Nephron (organoid): ENCODE measurements around the gene TSHZ3.

Source experiments
- H3K27ac Mint-ChIP-seq, 3 experiments: 2 replicates each; pipeline ENCODE4 v1.8.0; 2020; ENCODE audit warnings: mixed read lengths in 3 of 3, mild to moderate bottlenecking in 2 of 3, moderate library complexity in 1 of 3
- H3K27me3 Mint-ChIP-seq: 2 replicates; pipeline ENCODE4 v1.8.0; 2021; ENCODE audit warnings: low read depth, mild to moderate bottlenecking, moderate library complexity, mixed read lengths
- H3K36me3 Mint-ChIP-seq: 2 replicates; pipeline ENCODE4 v1.8.0; 2020; ENCODE audit warnings: low read depth, mixed read lengths
- H3K4me1 Mint-ChIP-seq: 2 replicates; pipeline ENCODE4 v1.8.0; 2020; ENCODE audit warnings: mixed read lengths
- H3K4me3 Mint-ChIP-seq, 3 experiments: 2 replicates each; pipeline ENCODE4 v1.8.0; 2020; ENCODE audit warnings: mild to moderate bottlenecking in 3 of 3, mixed read lengths in 3 of 3, moderate library complexity in 2 of 3
- H3K9me3 Mint-ChIP-seq: 2 replicates; pipeline ENCODE4 v1.8.0; 2020; ENCODE audit warnings: mixed read lengths
- TF ChIP-seq, protein P1 (sequence below), 3 experiments: fragments of 200-600 bp; sonication (generic); IDR thresholded peaks; one replicate each; pipeline ENCODE4 v1.5.0; 2021; ENCODE audit warnings: antibody characterized with exemption in 3 of 3; ENCODE audit not compliant: unreplicated experiment in 3 of 3

Gene TSHZ3

DNA sequence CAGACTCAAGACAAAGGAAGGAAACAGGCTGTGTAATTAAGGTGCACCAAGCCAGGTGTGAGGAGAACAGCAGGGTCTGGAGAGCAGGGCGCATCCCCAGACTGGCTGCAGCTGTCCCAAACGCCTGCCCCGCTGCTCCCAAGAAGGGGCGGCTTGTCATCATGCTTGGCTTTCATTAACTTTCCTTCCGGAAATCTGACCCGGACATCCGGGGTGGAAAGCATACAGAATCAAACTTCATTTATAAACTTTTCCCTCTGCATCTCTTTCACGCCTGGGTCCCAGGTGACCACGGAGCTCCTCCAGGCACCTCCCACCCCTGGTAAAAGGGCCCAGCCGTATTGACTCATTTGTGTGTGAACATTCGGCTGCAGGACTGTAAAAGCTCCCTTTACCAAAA is 31.7 kb downstream of the TSHZ3 start:
- peak overlapping the region in 2 of 3 experiments; percentile 52 to 67 for H3K27ac Mint-ChIP-seq
- peak overlapping the region; percentile 6 to 47 (median 38) for H3K4me3 Mint-ChIP-seq
- no peaks in the 10 kb centered on the region for H3K36me3 Mint-ChIP-seq

GRCh38 chr19:31317093-31317492 is 32.1 kb downstream of the TSHZ3 start:
- peak overlapping the region in 2 of 3 experiments; percentile 52 to 83 for H3K27ac Mint-ChIP-seq
- H3K27me3 Mint-ChIP-seq = no peaks in the 10 kb centered on the region
- peaks cover 70% of the 10 kb centered on the region for H3K4me1 Mint-ChIP-seq
- no peaks in the 10 kb centered on the region for H3K36me3 Mint-ChIP-seq
- TF ChIP-seq, protein P1, sequence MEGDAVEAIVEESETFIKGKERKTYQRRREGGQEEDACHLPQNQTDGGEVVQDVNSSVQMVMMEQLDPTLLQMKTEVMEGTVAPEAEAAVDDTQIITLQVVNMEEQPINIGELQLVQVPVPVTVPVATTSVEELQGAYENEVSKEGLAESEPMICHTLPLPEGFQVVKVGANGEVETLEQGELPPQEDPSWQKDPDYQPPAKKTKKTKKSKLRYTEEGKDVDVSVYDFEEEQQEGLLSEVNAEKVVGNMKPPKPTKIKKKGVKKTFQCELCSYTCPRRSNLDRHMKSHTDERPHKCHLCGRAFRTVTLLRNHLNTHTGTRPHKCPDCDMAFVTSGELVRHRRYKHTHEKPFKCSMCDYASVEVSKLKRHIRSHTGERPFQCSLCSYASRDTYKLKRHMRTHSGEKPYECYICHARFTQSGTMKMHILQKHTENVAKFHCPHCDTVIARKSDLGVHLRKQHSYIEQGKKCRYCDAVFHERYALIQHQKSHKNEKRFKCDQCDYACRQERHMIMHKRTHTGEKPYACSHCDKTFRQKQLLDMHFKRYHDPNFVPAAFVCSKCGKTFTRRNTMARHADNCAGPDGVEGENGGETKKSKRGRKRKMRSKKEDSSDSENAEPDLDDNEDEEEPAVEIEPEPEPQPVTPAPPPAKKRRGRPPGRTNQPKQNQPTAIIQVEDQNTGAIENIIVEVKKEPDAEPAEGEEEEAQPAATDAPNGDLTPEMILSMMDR (IDR thresholded peaks at IDR 0.05; ENCODE audit: unreplicated experiment in 3 of 3) = no peak
- H3K9me3 Mint-ChIP-seq = no peaks in the 10 kb centered on the region
- no peak overlapping the region for H3K4me3 Mint-ChIP-seq

More for the DNA sequence above, 31.7 kb downstream of the TSHZ3 start:
- TF ChIP-seq, protein P1 (IDR thresholded peaks at IDR 0.05; ENCODE audit: unreplicated experiment in 3 of 3) = no peak
- Mint-ChIP-seq H3K27me3 (no peaks in the 10 kb centered on the region), H3K9me3 (no peaks in the 10 kb centered on the region), H3K4me1 (peaks cover 65% of the 10 kb centered on the region)

DNA sequence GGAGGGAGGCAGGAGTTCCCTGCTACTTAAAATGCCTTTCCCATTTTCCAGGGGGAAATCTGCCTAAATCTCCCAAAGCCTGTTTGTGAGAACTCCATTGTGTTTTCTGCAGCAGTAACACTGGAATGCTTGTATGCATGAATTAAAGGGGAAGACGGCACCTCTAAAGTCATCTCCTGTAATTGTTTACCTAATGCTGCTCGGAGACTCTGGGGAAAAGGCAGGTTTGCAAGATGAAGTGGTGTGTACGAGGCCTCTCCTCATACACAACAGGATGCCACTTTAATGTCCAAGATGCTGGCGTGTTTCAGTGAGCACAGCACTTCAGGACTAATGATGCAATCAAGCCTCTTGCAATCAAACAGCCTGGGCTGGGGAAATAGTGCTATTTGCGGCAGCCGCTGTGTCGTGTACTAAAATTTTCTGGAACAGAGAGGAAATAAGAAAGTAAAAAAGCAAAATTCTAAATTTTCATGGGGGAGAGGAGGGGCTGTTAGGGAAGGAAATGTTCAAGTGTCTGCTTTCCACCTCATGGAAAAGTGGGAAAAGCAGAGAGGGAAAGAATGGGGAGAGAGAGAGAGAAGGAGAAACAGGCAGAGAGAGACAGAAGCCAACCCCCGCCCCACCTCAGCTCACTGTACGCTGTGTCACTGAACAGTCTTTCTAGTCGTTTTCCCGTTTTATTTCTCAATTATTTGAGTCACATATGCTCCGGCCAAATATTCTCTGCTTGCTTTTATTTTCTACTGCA is 32.9 kb downstream of the TSHZ3 start:
- H3K4me3 Mint-ChIP-seq = peak overlapping the region; percentile 8 to 30 (median 18)
- H3K27me3 Mint-ChIP-seq = no peaks in the 10 kb centered on the region
- H3K4me1 Mint-ChIP-seq = peaks cover 73% of the 10 kb centered on the region
- TF ChIP-seq, protein P1 (IDR thresholded peaks at IDR 0.05; ENCODE audit: unreplicated experiment in 3 of 3) = no peak
- H3K9me3 Mint-ChIP-seq = no peaks in the 10 kb centered on the region
- H3K36me3 Mint-ChIP-seq = no peaks in the 10 kb centered on the region
- H3K27ac Mint-ChIP-seq = peak overlapping the region; percentile 25 to 83 (median 29)

- H3K27ac Mint-ChIP-seq = peak overlapping the region; percentile 31 to 83 (median 45)
- H3K9me3 Mint-ChIP-seq = no peaks in the 10 kb centered on the region
- peaks cover 79% of the 10 kb centered on the region for H3K4me1 Mint-ChIP-seq
- peak overlapping the region in 1 of 3 experiments; percentile 30 for H3K4me3 Mint-ChIP-seq
- no peaks in the 10 kb centered on the region for H3K36me3 Mint-ChIP-seq
- H3K27me3 Mint-ChIP-seq = no peaks in the 10 kb centered on the region
- TF ChIP-seq, protein P1 (IDR thresholded peaks at IDR 0.05; ENCODE audit: unreplicated experiment in 3 of 3) = no peak
These were observed 33.6 kb downstream of the TSHZ3 start for GRCh38 chr19:31315652-31316051.

DNA sequence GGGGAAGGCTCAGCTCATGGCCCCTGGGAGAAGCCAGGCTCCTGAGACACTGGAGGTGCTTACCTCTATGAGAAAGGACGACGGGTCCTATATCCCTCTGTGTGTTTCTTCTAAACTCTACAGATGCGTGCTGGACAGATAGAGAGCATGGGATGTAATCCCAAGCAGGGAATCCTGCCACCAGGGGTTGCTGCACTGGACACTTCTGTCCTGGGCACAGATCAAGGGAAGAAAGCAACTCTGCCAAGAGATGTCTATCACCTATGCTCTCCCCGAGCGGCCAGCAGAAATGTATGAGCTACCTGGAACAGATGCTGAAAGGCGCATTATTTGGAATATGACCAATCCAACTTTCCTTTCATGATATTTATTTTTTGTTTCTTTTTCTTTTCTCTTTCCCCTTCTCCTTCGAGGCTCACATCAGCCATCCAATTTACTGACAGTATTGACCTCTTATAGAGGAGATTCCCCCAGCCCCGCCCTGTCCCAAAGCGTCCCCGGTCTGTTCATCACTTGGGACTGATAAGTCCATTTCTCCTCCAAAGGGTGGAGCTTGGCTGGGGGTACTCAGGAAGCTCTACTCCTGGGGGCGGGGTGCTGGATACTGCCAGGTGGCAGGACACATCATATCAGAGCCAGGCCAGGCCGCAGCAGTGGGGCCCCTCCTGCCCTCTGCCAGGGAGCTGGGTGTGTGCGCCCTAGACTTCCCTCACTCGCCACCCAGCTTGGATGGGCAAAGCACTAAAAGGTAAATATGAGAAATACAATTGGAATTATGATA is 34.2 kb downstream of the TSHZ3 start:
- H3K4me1 Mint-ChIP-seq = peaks cover 75% of the 10 kb centered on the region
- H3K36me3 Mint-ChIP-seq = peaks cover 1% of the 10 kb centered on the region
- TF ChIP-seq, protein P1 (IDR thresholded peaks at IDR 0.05; ENCODE audit: unreplicated experiment in 3 of 3) = peak in 2 of 3 experiments; percentile 20 to 28
- H3K27me3 Mint-ChIP-seq = no peaks in the 10 kb centered on the region
- H3K9me3 Mint-ChIP-seq = no peaks in the 10 kb centered on the region
- peak overlapping the region in 2 of 3 experiments; percentile 57 to 83 for H3K27ac Mint-ChIP-seq
- H3K4me3 Mint-ChIP-seq = no peak overlapping the region
